Measurements from ENCODE around the gene ANKRD33B.

The ANKRD33B gene

DNA sequence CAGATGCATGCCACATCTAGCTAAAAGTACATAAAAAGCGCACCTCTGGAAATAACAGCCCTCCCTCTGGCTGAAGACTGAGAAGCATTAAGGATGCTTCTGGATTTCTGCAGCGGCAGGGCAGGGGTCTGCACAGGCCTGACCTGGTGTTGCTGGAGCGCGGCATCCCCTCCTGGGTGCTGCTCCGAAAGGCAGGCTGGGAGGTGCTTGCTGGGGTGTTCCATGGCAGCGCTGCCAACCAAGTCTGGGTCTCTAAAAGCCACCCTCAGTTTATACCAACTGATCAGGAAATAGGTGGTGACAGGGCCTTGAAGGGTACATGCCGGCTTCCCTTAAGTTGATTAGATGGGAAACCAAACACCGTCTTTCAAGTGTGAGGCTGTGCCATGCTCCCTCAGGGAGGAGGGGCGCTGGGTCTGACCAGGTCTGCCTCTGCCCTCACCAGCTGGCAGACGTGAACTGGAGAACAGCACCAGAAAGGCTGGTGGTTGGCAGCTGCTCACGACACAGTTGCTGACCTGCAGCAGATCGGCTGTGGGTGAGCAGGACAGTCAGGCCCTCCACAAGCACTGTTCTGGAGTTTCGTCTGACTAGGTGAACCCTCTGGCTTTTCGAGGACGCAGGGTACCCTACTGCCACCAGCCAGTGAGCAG, 115.6 kb downstream of the ANKRD33B start:
- DNase-seq = no peak

DNA sequence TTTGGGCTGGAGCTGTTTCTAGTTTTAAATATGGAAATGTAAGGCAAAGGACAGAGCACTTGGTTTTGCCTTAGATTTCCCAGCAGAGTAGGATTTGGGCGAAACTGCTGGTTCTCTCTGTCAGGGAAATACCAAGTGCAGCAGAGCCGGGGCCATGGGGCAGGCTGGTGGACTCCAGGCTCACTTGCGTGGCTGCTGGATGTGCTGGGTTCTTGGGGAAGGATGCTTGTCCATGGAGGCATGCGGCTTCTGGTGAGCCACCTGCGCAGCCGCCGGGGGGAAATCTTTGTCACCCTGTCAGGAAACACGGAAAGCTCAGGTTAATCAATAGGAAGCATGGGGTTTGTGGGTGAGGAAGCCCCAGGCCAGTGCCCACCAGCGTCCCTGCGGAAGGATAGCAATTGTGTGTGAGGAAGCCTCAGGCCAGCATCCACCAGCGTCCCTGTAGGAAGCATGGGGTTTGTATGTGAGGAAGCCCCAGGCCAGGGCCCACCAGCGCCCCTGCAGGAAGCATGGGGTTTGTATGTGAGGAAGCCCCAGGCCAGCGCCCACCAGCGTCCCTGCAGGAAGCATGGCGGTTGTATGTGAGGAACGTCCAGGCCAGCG, 117.1 kb downstream of the ANKRD33B start:
- no peak for DNase-seq

DNA sequence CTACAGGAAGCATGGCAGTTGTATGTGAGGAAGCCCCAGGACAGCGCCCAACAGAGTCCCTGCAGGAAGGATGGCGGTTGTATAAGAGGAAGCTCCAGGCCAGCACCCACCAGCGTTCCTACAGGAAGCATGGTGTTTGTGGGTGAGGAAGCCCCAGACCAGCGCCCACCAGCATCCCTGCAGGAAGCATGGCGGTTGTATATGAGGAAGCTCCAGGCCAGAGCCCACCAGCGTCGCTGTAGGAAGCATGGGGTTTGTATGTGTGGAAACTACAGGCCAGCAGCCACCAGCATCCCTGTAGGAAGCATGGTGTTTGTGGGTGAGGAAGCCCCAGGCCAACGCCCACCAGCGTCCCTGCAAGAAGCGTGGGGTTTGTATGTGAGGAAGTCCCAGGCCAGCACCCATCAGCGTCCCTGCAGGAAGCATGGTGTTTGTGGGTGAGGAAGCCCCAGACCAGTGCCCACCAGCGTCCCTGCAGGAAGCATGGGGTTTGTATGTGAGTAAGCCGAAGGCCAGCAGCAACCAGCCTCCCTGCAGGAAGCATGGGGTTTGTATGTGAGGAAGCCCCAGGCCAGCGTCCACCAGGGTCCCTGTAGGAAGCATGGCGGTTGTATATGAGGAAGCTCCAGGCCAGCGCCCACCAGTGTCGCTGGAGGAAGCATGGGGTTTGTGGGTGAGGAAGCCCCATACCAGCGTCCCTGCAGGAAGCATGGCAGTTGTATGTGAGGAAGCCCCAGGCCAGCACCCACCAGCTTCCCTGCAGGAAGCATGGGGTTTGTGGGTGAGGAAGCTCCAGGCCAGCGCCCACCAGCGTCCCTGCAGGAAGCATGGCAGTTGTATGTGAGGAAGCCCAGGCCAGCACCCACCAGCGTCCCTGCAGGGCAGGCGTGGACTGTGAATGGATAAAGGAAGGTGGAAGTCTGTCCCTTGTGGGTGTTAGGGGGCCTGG, 118.1 kb downstream of the ANKRD33B start:
- DNase-seq = no peak

DNA sequence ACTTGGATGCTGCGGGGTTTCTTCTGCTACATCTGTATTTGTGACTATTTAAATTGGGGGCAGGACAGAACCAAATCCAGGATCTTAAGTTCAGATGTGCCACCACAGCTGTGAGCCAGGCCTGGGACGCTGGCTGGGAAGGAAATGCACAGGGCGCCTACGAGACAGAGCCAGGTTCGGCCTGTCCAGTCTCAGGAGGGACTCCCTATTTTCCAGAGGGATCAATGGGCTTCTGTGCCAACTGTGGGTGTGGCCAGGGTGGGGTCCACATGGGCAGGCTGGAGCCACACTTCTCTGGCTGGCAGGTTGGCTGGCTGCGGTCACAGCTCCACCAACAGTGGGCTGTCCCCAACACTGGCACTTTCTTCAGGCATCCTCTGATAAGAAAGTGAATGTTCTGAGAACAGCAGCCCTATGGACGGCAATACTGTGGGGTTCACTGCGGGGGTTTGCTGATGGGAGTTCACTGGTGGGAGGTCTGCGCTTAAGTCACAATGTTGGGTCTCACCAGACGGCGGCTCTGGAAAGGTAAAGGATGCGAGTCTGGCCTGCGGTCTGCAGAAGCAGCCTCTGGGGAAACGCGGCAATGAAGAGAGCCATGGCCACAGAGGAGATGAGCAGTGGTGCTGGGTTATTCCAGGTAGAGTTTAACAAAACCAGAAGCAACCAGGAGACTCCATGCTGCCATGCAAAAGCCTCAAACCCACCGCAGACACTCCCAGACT, 119.1 kb downstream of the ANKRD33B start:
- DNase-seq = no peak

DNA sequence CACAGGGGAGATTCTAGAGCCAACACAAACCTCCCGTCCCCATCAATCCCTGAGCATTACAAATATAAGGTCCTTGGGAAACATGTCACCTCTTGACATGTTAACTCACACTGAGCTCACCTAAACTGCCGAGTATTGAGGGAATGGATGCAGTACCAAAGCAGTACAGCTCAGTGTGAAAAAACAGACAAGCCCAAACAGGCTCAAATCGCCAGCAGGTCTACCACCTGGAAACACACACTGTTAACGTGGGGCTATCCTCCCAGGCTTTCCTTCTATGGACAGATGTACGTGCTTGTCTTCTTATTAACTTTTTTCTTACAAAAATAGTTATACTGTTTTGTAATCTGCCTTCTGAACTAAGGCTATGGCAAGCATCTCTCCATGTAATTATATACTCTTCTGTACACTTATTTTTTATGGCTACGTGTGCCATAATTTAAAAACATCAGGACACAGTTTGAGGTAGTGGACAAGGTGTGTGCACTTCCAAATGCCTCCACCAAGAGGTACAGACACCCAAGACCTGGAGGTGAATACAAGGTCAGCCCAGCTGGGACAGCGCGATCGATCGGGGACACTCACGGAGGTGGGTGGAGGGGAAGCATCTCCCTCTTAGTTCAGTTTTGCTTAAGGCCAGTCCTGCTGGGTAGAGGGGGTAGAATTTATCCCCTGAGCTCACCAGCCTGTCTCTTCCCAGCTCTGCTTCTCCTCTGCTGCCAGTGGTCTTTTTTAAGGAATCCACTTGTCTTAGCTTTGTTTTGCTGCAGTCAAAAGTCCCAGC, 120.6 kb downstream of the ANKRD33B start:
- no peak for DNase-seq

DNA sequence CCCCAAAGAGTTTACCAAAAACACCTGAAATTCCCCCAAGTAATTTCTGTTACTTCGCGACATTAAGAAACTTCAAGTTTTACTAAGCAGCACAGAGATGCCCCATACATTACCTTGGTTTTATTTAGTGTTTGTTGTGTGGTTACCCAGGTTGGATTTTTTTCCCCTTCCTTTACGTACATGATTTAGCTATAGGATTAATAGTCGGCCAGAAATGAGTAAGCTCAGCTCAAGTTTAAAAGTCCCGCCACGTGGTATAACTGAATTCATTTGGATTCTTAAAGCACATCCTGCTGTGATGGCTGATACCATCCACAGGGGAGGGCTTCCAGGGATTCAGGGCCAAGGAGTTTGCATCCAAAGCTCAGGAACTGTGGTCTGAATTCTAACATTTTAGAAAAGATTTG, 121.2 kb downstream of the ANKRD33B start:
- no peak for DNase-seq

DNA sequence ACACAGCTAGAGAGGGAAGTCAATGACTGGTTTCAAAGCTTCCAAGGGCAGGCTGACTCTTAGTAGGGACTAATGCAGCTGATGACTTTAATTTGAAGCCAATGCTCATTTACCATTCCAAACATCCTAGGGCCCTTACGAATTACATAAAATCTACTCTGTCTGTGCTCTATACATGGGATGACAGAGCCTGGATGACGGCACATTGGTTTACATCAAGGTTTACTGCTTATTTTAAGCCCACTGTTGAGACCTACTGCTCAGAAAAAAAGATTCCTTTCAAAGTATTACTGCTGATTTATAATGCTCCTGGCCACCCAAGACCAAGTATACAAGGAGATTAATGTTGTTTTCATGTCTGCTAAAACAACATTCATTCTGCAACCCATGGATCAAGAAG, 123.0 kb downstream of the ANKRD33B start:
- DNase-seq = no peak

DNA sequence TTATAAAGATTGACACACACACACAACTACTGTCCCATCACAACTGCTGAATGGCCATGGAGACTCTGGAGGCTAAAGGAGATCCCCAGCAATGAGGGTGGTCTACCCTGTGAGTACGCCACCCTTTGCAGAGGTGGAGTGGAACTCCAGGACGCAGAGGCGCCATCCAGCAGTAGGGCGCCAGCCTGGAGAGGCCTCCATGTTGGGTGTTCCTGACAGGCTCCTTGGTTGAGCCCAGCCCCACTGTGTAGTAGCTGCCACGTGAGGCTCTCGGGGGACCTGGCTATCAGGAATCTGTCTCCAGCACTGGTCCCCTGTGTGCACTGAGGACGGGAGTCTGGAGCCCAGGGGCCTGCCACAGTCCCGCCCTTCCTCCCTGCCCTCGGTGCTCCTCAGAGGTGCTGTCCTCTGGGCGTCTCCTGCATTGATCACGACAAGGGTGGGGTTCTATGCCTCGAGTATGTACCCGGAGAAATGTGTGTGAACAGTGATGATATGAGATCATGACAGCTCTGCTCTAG, 124.8 kb downstream of the ANKRD33B start:
- DNase-seq = no peak

DNA sequence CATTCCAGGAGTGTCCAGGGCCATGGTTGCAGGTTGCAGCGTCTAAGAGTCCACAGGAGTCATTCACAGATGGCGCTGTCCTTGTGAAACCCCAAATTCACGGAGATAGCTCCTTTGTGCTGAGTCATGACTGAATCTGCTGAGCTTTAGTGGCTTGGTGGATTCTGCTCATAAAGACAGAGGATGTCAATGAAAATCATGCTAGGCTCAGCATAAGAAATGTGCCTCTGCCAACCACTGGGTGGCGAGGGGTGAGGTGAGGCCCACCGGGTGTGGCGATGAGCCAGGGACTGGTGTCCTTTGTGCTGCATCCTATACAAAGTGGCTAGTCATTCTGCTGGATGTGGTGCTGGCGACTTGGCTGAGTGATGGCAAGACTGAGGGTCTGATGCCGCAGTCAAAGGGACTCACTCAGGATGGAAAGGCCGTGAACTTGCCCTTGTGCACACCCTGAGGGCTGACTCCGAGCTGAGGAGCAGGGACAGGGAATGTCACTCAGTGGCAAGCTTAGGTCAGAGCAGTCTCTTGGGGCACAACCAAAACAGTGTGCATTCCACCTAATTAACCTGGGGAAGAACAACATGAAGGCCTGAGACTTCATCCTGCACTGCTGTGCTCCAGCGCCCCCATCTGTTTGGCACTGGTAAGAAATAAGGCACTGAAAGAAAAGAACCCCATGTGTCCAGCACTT, 125.7 kb downstream of the ANKRD33B start:
- no peak for DNase-seq

DNA sequence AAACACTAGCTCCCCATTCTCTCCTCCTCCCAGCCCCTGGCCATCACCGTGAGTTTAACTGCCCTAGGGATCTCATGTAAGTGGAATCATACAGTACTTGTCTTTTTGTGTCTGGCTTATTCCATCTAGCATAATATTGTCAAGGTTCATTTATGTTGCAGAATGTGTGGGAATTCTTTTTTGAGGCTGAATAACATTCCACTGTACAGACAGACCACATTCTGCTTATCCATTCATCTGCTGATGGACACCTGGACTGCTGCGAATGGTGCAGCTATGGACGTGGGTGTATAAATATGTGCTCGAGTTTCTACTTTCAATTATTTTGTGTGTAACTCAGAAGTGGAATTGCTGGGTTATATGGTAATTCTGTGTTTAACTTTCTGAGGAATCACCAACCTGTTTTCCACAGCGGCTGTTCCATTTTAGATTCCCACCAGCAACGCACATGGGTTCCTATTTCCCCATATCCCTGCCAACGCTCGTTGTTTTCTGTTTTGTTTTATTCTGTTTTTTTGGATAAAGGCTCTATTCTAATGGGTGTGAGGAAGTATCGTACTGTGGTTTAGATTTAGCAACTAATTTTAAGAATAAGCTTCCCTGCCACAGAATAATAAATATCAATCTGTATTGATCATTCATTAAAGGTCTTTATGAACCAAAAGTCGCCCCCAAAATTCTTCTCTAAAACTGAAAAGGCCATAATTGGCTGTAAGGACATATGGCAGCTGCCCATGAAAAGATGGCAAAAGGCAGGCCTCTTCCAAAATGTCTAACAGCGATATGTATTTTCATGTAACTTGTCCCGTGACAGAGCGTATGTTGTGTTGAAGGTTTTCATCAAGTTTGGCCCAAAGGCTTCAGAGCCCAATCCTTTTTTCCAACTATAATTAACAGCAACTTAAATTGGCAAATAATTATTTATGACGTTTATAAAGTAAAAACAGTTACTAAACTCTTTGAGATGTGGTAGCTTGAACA, 126.9 kb downstream of the ANKRD33B start:
- no peak for DNase-seq

DNA sequence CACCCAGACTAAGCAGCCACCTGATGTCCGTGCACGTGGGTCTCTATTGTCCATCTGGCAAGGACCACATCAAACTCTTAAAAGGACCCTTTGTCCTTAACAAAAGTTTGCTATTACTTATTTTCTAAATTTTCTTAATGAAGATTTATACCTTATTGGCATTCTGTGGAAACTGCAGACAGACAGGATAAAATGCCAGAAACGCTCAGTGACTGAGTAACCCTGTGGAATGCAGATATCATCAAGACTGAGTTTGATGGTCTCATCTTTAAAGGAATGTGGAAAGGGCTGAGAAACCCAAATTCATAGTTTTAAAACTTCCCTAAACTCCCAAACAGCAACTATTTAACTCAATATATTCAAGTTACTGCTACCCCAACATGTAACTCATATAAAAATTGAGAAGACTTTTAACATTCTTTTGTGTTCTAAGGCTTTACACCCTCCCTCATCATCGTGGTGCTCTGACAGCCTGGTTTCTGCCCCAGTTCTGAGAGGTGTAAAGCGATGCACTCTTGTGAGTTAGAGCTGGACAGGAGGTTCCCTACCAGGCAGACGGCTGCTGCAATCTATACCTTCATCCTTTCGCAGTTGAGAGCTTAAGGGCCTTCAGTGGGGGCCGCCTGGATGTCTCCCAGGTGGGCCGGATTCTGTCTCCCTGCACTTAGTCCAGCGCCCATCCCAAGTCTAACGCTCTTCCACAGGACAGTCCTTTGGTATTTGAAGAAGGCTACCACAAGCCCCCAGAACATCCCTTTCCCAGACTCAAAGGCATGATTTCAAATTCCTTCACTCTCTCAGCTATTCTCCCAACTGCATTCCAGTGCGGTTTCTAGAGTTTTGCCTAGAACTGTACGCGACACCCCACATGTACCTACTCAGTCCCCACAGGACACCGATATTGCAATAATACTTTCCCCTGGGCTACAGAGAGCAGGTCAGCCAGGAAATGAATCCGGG, 128.2 kb downstream of the ANKRD33B start:
- no peak for DNase-seq

DNA sequence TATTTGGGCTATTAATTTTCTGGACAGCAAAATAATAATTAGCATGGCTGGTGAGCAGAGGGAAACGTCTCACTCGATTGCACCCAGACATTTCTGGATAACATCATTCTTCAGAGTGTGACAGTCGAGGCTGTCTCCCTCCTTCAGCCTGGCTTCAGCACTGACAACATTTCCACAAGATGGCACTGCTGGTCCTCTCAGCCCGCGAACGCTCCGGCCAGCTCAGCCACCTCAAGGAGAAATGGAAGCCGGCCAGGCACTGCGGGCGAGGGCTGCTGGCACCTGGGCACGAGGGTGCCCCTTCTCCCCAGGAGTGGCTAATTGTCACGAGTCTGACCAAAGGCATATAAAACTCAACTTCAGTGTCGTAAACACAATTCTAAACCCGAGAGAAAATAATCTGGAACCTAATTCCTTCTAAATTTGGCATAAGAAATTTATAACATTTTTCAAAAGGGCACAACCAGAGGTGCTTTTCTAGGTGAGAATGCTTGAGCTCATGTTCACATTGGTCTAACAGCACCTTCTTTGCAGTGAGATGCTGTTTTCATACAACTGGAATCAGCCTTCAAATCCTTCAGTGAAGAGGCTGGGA, 131.3 kb downstream of the ANKRD33B start:
- DNase-seq = no peak

DNA sequence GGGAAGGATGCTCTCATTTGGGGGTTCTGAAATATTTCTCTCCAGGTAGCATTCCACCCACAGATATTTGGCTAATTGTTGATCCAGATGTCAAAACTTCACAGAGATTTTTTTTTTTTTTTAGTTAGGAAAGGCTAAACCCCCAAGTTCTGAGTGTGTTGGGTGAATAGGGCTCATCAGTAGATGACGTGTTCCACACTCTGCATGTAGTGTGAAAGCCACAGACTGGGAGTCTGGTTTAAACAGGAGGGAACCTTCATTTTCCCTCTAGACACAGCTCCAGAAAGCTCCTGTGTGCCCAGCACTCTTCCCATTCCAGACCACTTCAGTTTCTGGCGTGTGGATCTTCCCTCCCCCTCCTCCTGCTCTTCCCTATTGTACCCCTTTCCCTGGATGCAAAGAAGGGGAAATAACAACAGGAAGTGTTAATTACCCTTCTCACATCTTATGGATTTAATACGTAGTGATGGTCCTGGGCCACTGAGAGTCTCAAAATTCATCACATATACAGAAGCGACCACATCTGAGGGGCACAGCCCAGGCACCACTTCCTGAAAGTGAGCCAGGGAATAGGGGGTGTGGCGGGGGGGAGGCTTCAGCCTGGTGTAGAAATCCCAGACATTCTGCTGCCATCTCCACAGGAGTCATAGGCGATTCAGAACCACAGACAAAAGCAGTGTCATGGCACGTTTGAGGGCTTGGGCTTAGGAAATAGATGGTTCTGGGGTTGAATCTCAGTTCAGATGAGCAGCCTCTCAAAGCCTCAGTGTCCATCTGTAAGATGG, 132.1 kb downstream of the ANKRD33B start:
- DNase-seq = no peak

DNA sequence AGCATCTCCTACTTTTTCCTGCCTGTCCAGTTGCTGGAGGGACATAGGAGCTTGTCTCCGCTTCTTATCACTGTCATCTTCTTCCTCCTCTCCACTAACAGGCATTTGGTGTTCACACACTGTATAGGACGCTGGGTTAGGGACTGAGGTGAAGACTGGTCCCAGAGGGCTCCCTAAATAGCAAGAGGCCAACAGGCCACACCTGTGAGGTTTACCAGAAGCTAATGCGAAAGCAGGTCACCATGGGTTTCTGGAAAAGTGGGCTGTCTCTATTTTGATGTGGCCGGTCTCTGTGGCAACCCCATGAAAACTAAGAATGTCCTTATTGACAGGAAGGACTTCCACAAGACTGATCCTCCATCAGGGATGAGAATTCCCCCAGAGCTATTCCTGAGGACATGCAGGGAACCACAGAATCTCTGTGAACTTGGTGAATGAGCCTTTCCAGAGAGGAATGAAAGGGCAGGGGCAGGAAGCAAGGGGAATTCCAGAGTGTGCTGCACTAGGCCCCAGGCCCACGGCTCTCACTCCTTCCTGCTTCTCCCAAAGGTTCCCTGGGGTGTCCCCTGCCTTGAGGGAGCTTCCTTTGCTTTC, 135.5 kb downstream of the ANKRD33B start:
- DNase-seq = no peak

DNA sequence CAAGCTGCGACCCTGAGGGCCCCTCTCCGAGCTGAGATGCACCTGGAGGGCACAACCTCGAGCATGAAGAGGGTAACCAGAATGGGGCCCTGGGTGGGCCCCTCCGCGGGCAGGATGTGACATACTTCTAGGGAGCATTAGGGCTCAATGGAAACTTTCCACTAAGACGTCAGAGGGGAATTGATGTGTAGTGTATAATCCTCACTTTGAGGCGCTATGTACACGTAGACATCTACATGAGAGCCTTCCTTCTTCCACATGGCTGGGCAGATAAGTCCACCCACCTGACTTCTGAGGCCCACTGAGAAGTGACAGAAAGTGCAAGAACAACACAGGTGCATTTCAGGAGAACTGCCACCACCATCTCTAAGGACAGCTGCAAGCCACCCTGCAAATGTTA, 136.1 kb downstream of the ANKRD33B start:
- no peak for DNase-seq

DNA sequence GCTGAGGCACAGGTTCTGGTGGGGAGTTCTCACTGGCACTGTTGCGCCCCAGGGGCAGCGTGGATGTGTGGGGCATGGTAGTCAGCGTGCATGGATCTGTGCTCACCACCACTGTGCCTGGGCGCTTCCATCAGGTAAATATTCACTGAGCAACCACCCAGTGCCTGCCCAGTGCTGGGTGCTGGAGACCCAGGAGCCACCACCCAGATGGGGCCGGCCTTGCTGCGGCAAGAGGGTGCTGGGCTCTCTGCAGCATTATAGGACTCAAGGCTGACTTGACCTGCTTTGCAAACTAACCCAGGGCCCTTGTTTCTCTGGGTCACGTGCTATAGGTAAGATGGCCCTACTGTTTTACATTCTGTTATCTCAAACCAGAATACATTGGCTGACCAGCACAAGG, 136.6 kb downstream of the ANKRD33B start:
- DNase-seq = no peak

DNA sequence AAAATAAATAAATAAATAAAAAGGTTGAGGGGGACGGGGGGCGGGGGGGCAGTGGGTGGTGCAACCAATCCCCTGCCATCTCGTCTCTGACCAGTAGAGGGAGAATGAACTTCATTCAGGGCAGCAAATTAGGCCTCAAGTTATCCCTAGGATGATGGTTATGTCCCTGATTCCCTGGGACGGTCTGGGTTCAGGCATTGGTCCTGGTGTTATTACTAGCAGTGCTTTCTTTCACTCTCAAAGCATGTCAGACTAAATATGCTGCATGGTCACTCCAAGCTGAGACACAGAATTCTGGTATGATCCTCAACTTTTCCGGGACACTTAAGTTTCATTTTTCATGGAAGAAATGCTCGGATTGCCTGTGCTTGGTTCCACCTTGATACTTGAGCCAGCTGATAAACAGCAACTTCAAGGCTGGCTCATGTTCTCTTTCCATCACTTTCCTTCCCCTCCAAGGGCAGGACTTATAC, 137.7 kb downstream of the ANKRD33B start:
- no peak for DNase-seq
